Karpas-422 (cell line): Measurements from ENCODE around the gene CDH18. TPM values are rescaled to one million over a fixed set of nuclear protein-coding genes. Genes with fewer than 3 reads are reported as not detected.
A peak's percentile ranks its signal among the peaks of the same experiment; 100 is the strongest.

Experiments used
- DNase-seq: peaks from one replicate; pipeline ENCODE4 v3.0.0-alpha.2; 2015
- H2AFZ ChIP-seq: fragments of 200-600 bp; sonication (generic); 2 replicates; pipeline ENCODE4 v1.6.1; 2014; ENCODE audit warnings: antibody characterized with exemption, low read length, mixed read lengths
- H3K27ac ChIP-seq: fragments of 200-600 bp; sonication (generic); 2 replicates; pipeline ENCODE4 v1.5.1; 2014; ENCODE audit warnings: mild to moderate bottlenecking, low read length, moderate library complexity
- H3K27me3 ChIP-seq: fragments of 200-600 bp; sonication (generic); 2 replicates; pipeline ENCODE4 v1.6.1; 2014; ENCODE audit warnings: low read length, mixed read lengths
- H3K36me3 ChIP-seq: fragments of 200-600 bp; sonication (generic); 2 replicates; pipeline ENCODE4 v1.6.1; 2014; ENCODE audit warnings: low read length, mixed read lengths; ENCODE audit not compliant: insufficient read depth
- H3K4me1 ChIP-seq: fragments of 200-600 bp; sonication (generic); 2 replicates; pipeline ENCODE4 v1.6.1; 2014; ENCODE audit warnings: mild to moderate bottlenecking, low read length, mixed read lengths
- H3K4me2 ChIP-seq: fragments of 200-600 bp; sonication (generic); 2 replicates; pipeline ENCODE4 v1.6.1; 2014; ENCODE audit warnings: low read length, low read depth, mild to moderate bottlenecking; ENCODE audit not compliant: poor library complexity, severe bottlenecking
- H3K4me3 ChIP-seq: fragments of 200-600 bp; sonication (generic); 2 replicates; pipeline ENCODE4 v1.5.1; 2014; ENCODE audit warnings: mild to moderate bottlenecking, antibody characterized with exemption, low read length, mixed read lengths
- H3K79me2 ChIP-seq: fragments of 200-600 bp; sonication (generic); 2 replicates; pipeline ENCODE4 v1.6.1; 2014; ENCODE audit warnings: mild to moderate bottlenecking, low read length, mixed read lengths
- H3K9ac ChIP-seq: fragments of 200-600 bp; sonication (generic); 2 replicates; pipeline ENCODE4 v1.6.0; 2014; ENCODE audit warnings: low read length
- H3K9me2 ChIP-seq: fragments of 200-600 bp; sonication (generic), shearing (Covaris generic); replicated peaks from 2 replicates; pipeline ENCODE4 v1.6.0; 2014; ENCODE audit warnings: mild to moderate bottlenecking, low read length, moderate library complexity; ENCODE audit not compliant: insufficient read depth
- H3K9me3 ChIP-seq: fragments of 300-700, 200-600 bp; sonication (generic); 2 replicates; pipeline ENCODE4 v1.6.1; 2014; ENCODE audit warnings: low read length, mixed read lengths
- H4K20me1 ChIP-seq: fragments of 200-600 bp; sonication (generic); 2 replicates; pipeline ENCODE4 v1.6.1; 2014; ENCODE audit warnings: mild to moderate bottlenecking, antibody characterized with exemption, low read length, low read depth; ENCODE audit not compliant: insufficient read depth
- total RNA-seq: library from RNA; depleted of rRNA; stranded (reverse); fragments of >200 nt; shearing (Covaris generic); gene quantifications from 2 replicates; pipeline ENCODE4 v1.2.3, GENCODE V29; 2014; ENCODE audit warnings: low replicate concordance

Gene CDH18
- total RNA-seq, 1 experiment from 2014 or later = not detected

GRCh38 chr5:19619571-19619970 is 368.4 kb downstream of the CDH18 start:
- Histone ChIP-seq H3K4me1 (no peaks in the 10 kb centered on the region), H3K9me2 (no peaks in the 10 kb centered on the region), H3K79me2 (no peaks in the 10 kb centered on the region), H3K27me3 (no peaks in the 10 kb centered on the region), H4K20me1 (no peaks in the 10 kb centered on the region), H3K36me3 (no peaks in the 10 kb centered on the region), H2AFZ (no peak overlapping the region), H3K4me3 (no peak overlapping the region), H3K9me3 (peaks cover 22% of the 10 kb centered on the region), H3K9ac (no peak overlapping the region), H3K27ac (no peak overlapping the region), H3K4me2 (no peak overlapping the region)
- DNase-seq = no peak

GRCh38 chr5:19616701-19617215 is 371.2 kb downstream of the CDH18 start:
- H3K9ac ChIP-seq = no peak overlapping the region
- no peak overlapping the region for H3K4me3 ChIP-seq
- H3K27me3 ChIP-seq = no peaks in the 10 kb centered on the region
- H3K9me3 ChIP-seq = peaks cover 21% of the 10 kb centered on the region; the same call in 1 of the 2 replicates
- no peaks in the 10 kb centered on the region for H3K9me2 ChIP-seq
- H3K4me1 ChIP-seq = no peaks in the 10 kb centered on the region
- no peak overlapping the region for H3K4me2 ChIP-seq
- H4K20me1 ChIP-seq = no peaks in the 10 kb centered on the region
- no peak overlapping the region for H3K27ac ChIP-seq
- no peaks in the 10 kb centered on the region for H3K36me3 ChIP-seq
- no peak overlapping the region for H2AFZ ChIP-seq
- no peak for DNase-seq
- no peaks in the 10 kb centered on the region for H3K79me2 ChIP-seq

- Histone ChIP-seq H2AFZ (no peak overlapping the region), H3K9me2 (no peaks in the 10 kb centered on the region), H3K4me2 (no peak overlapping the region), H4K20me1 (no peaks in the 10 kb centered on the region), H3K4me3 (no peak overlapping the region), H3K27me3 (no peaks in the 10 kb centered on the region), H3K9ac (no peak overlapping the region), H3K27ac (no peak overlapping the region), H3K9me3 (peaks cover 15% of the 10 kb centered on the region; the same call in 1 of the 2 replicates), H3K79me2 (no peaks in the 10 kb centered on the region), H3K4me1 (no peaks in the 10 kb centered on the region), H3K36me3 (no peaks in the 10 kb centered on the region)
- no peak for DNase-seq
Measured at GRCh38 chr5:19615661-19616060, 372.3 kb downstream of the CDH18 start.

- no peaks in the 10 kb centered on the region for H3K36me3 ChIP-seq
- H3K4me1 ChIP-seq = no peaks in the 10 kb centered on the region
- peaks cover 15% of the 10 kb centered on the region; the same call in 1 of the 2 replicates for H3K9me3 ChIP-seq
- no peak overlapping the region for H2AFZ ChIP-seq
- H3K27me3 ChIP-seq = no peaks in the 10 kb centered on the region
- H3K79me2 ChIP-seq = no peaks in the 10 kb centered on the region
- no peak overlapping the region for H3K27ac ChIP-seq
- H3K4me3 ChIP-seq = no peak overlapping the region
- H3K9ac ChIP-seq = no peak overlapping the region
- no peak for DNase-seq
- H3K9me2 ChIP-seq = no peaks in the 10 kb centered on the region
- H3K4me2 ChIP-seq = no peak overlapping the region
- no peaks in the 10 kb centered on the region for H4K20me1 ChIP-seq
Measured at GRCh38 chr5:19615071-19615470, 372.9 kb downstream of the CDH18 start.

GRCh38 chr5:19608444-19609002 is 379.5 kb downstream of the CDH18 start:
- no peaks in the 10 kb centered on the region for H3K4me1 ChIP-seq
- no peak overlapping the region for H3K27ac ChIP-seq
- no peaks in the 10 kb centered on the region for H3K79me2 ChIP-seq
- H4K20me1 ChIP-seq = no peaks in the 10 kb centered on the region
- no peaks in the 10 kb centered on the region for H3K9me3 ChIP-seq
- H3K36me3 ChIP-seq = no peaks in the 10 kb centered on the region
- H3K27me3 ChIP-seq = no peaks in the 10 kb centered on the region
- H3K4me3 ChIP-seq = no peak overlapping the region
- no peak overlapping the region for H3K9ac ChIP-seq
- H3K4me2 ChIP-seq = no peak overlapping the region
- no peaks in the 10 kb centered on the region for H3K9me2 ChIP-seq
- H2AFZ ChIP-seq = no peak overlapping the region
- peak; percentile 42 for DNase-seq

- Histone ChIP-seq H3K27me3 (no peaks in the 10 kb centered on the region), H3K27ac (no peak overlapping the region), H4K20me1 (no peaks in the 10 kb centered on the region), H2AFZ (no peak overlapping the region), H3K9me2 (no peaks in the 10 kb centered on the region), H3K4me1 (no peaks in the 10 kb centered on the region), H3K9ac (no peak overlapping the region), H3K4me3 (no peak overlapping the region), H3K79me2 (no peaks in the 10 kb centered on the region), H3K4me2 (no peak overlapping the region), H3K36me3 (no peaks in the 10 kb centered on the region), H3K9me3 (peaks cover 1% of the 10 kb centered on the region; the same call in 1 of the 2 replicates)
- DNase-seq = no peak
Measured at GRCh38 chr5:19605846-19606407, 382.1 kb downstream of the CDH18 start.

GRCh38 chr5:19584131-19584530 is 403.9 kb downstream of the CDH18 start:
- Histone ChIP-seq H4K20me1 (no peaks in the 10 kb centered on the region), H2AFZ (no peak overlapping the region), H3K79me2 (no peaks in the 10 kb centered on the region), H3K4me2 (no peak overlapping the region), H3K27ac (no peak overlapping the region), H3K27me3 (no peaks in the 10 kb centered on the region), H3K9ac (no peak overlapping the region), H3K36me3 (no peaks in the 10 kb centered on the region), H3K4me3 (no peak overlapping the region), H3K9me2 (no peaks in the 10 kb centered on the region), H3K4me1 (no peaks in the 10 kb centered on the region), H3K9me3 (peaks cover 16% of the 10 kb centered on the region; the same call in 1 of the 2 replicates)
- no peak for DNase-seq

GRCh38 chr5:19577882-19578281 is 410.1 kb downstream of the CDH18 start:
- H3K9me3 ChIP-seq = peaks cover 16% of the 10 kb centered on the region; the same call in 1 of the 2 replicates
- no peaks in the 10 kb centered on the region for H3K9me2 ChIP-seq
- H3K27me3 ChIP-seq = no peaks in the 10 kb centered on the region
- DNase-seq = no peak
- H3K9ac ChIP-seq = no peak overlapping the region
- no peak overlapping the region for H3K27ac ChIP-seq
- H3K36me3 ChIP-seq = no peaks in the 10 kb centered on the region
- H3K4me1 ChIP-seq = no peaks in the 10 kb centered on the region
- H2AFZ ChIP-seq = no peak overlapping the region
- H3K4me3 ChIP-seq = no peak overlapping the region
- no peaks in the 10 kb centered on the region for H3K79me2 ChIP-seq
- H4K20me1 ChIP-seq = no peaks in the 10 kb centered on the region
- H3K4me2 ChIP-seq = no peak overlapping the region
